Ishikawa (cell line): Measurements from ENCODE around the gene PSMC1.

Experiments
- CEBPB ChIP-seq: IDR thresholded peaks from 2 replicates; pipeline ENCODE4 v1.6.1; 2012
- CREB1 ChIP-seq: IDR thresholded peaks from 2 replicates; pipeline ENCODE4 v1.6.1; 2012; ENCODE audit warnings: low read depth
- EGR1 ChIP-seq: IDR thresholded peaks from 2 replicates; pipeline ENCODE4 v1.6.1; 2012
- EP300 ChIP-seq: IDR thresholded peaks from 2 replicates; pipeline ENCODE4 v1.6.1; 2012; ENCODE audit warnings: borderline replicate concordance
- FOXM1 ChIP-seq: IDR thresholded peaks from 2 replicates; pipeline ENCODE4 v1.6.1; 2012; ENCODE audit warnings: low read depth, borderline replicate concordance
- NFIC ChIP-seq: IDR thresholded peaks from 2 replicates; pipeline ENCODE4 v1.6.1; 2012
- RAD21 ChIP-seq: IDR thresholded peaks from 2 replicates; pipeline ENCODE4 v1.6.1; 2012; ENCODE audit warnings: low read depth
- TAF1 ChIP-seq: IDR thresholded peaks from 2 replicates; pipeline ENCODE4 v1.6.1; 2012; ENCODE audit warnings: low read depth, mild to moderate bottlenecking
- TCF12 ChIP-seq: IDR thresholded peaks from 2 replicates; pipeline ENCODE4 v1.6.1; 2012; ENCODE audit warnings: low read depth
- TEAD4 ChIP-seq: IDR thresholded peaks from 2 replicates; pipeline ENCODE4 v1.6.1; 2012
- YY1 ChIP-seq: IDR thresholded peaks from 2 replicates; pipeline ENCODE4 v1.6.1; 2012; ENCODE audit warnings: low read depth
- ZBTB7A ChIP-seq: IDR thresholded peaks from 2 replicates; pipeline ENCODE4 v1.6.1; 2012; ENCODE audit warnings: low read depth
- TF ChIP-seq, protein P1 (sequence below): IDR thresholded peaks from 2 replicates; pipeline ENCODE4 v1.6.1; 2012; ENCODE audit warnings: low read depth, mild to moderate bottlenecking
- TF ChIP-seq, protein P2 (sequence below): IDR thresholded peaks from 2 replicates; pipeline ENCODE4 v1.6.1; 2012
- TF ChIP-seq, protein P3 (sequence below): IDR thresholded peaks from 2 replicates; pipeline ENCODE4 v1.6.1; 2012

PSMC1 gene

DNA sequence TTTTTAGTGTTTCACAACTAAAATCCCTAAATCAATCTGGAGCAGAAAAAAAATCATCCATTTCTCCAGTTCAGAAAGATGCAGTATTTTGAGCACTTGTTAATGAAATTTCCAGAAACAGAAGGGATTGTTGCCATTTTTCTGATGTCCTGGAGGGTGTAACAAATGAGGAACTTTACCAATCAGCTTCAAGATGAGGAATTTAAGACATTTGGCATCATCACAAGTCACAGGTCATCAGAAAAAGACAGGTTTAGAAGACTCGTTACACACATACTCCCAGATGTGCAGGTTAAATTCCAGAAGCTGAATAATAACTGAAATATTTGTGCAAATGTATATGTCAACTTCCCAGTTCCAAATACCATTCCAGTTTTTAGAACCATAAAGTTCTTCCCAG lies 482 bp upstream of the PSMC1 start:
- TF ChIP-seq YY1, result no peak
- TF ChIP-seq EGR1, result no peak
- TF ChIP-seq, protein P1, sequence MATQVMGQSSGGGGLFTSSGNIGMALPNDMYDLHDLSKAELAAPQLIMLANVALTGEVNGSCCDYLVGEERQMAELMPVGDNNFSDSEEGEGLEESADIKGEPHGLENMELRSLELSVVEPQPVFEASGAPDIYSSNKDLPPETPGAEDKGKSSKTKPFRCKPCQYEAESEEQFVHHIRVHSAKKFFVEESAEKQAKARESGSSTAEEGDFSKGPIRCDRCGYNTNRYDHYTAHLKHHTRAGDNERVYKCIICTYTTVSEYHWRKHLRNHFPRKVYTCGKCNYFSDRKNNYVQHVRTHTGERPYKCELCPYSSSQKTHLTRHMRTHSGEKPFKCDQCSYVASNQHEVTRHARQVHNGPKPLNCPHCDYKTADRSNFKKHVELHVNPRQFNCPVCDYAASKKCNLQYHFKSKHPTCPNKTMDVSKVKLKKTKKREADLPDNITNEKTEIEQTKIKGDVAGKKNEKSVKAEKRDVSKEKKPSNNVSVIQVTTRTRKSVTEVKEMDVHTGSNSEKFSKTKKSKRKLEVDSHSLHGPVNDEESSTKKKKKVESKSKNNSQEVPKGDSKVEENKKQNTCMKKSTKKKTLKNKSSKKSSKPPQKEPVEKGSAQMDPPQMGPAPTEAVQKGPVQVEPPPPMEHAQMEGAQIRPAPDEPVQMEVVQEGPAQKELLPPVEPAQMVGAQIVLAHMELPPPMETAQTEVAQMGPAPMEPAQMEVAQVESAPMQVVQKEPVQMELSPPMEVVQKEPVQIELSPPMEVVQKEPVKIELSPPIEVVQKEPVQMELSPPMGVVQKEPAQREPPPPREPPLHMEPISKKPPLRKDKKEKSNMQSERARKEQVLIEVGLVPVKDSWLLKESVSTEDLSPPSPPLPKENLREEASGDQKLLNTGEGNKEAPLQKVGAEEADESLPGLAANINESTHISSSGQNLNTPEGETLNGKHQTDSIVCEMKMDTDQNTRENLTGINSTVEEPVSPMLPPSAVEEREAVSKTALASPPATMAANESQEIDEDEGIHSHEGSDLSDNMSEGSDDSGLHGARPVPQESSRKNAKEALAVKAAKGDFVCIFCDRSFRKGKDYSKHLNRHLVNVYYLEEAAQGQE, result no peak
- TF ChIP-seq NFIC, result no peak
- no peak for TF ChIP-seq TCF12
- TF ChIP-seq, protein P2, sequence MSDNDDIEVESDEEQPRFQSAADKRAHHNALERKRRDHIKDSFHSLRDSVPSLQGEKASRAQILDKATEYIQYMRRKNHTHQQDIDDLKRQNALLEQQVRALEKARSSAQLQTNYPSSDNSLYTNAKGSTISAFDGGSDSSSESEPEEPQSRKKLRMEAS, result no peak
- TF ChIP-seq ZBTB7A, result no peak
- TF ChIP-seq EP300, result no peak
- TF ChIP-seq RAD21, result no peak
- TF ChIP-seq TAF1, result no peak
- TF ChIP-seq FOXM1, result no peak
- no peak for TF ChIP-seq TEAD4
- TF ChIP-seq CEBPB, result no peak
- TF ChIP-seq CREB1, result no peak
- TF ChIP-seq, protein P3, sequence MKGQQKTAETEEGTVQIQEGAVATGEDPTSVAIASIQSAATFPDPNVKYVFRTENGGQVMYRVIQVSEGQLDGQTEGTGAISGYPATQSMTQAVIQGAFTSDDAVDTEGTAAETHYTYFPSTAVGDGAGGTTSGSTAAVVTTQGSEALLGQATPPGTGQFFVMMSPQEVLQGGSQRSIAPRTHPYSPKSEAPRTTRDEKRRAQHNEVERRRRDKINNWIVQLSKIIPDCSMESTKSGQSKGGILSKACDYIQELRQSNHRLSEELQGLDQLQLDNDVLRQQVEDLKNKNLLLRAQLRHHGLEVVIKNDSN, result no peak

DNA sequence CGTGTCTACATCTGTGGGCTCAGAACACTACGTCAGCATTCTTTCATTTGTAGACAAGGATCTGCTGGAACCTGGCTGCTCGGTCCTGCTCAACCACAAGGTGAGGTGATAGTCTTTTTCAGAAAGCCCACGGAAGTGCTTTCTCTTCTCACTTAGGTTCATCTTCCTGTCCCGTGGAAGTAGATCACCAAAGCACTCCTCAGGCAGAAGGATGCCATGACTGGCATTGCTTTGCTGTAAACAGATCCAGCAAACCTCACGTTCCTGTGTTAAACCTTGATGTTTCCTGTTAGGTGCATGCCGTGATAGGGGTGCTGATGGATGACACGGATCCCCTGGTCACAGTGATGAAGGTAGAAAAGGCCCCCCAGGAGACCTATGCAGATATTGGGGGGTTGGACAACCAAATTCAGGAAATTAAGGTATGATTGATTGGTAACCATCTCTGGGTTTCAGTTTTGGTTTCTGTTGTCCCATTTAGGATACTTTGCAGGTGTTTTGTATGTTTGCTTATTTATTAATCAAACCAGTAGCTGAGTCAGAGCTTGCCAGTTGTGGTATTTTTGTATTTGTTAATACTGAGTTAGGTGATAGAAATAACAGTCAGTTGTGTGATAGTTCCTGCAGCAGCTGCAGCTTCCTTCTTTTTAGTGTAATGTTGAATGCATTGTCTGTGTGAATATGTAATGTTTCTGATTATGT lies 7.5 kb downstream of the PSMC1 start:
- TF ChIP-seq, protein P2, result no peak
- no peak for TF ChIP-seq TCF12
- TF ChIP-seq CREB1, result no peak
- TF ChIP-seq RAD21, result no peak

DNA sequence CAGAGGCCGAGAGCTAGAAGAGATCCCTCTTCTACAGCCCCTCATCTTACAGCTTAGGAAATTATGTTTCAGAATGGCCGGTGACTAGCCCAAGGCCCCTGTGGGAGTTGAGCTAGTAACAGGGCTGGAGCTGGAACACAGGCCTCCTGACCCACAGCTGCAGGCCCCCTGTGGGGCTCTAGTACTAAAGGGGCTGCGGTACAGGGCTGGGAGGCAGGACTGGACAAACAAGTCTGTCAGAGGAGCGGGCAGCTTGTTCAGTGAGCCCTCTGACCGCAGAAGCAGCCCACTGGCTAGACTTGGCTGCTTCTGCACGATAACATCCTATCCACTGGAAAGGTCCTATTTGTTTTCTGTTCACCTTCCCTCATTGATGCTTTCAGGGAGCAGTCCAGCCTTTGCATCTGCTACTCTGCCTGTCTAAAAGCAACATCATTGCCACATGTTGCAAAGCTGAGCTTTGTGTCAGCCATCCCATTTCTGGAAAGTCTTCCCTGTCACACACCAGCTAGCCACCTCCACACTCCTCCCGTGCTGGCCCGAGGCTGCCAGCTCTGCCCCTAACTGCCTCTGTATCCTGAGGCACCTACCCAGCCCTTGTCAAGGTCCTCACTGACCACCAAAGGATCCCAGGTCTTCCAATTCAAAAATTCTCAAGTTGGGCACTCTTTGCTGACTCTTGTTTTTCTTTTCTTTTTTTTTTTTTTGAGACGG lies 10.2 kb downstream of the PSMC1 start:
- TF ChIP-seq, protein P1, result no peak

DNA sequence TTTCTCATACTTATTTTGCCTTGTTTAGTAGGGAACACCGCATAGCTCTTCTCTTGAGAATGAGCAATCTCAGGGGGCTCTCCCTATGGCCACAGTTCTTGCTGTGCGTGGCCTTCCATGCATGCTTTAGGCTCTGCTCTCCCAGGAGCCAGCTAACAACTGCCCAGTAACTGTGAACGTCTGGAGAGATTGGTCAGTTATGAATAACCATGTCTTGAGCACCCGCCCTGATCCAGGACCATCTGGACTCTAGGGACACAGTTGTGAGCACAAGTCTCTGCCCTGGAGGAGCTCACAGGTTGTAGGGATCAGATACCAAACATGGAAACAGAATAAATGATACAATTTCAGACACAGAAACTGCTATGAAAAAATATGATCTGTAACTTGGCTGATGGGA lies 12.1 kb downstream of the PSMC1 start:
- TF ChIP-seq TAF1 (no peak), CREB1 (no peak), TCF12 (no peak), CEBPB (no peak), EP300 (no peak), EGR1 (no peak), NFIC (no peak), YY1 (no peak), TEAD4 (no peak), ZBTB7A (no peak), FOXM1 (no peak), RAD21 (no peak)
- TF ChIP-seq, protein P1, result no peak
- TF ChIP-seq, protein P3, result no peak
- TF ChIP-seq, protein P2, result no peak
